Right ventricle myocardium inferior (tissue), 1 donor: Measurements from ENCODE around the gene CNOT11. TPM values are rescaled to one million over a fixed set of nuclear protein-coding genes. Genes with fewer than 3 reads are reported as not detected.
A peak's percentile ranks its signal among the peaks of the same experiment; 100 is the strongest.
"Not testable (repeated sequence)": the region's sequence is repeated elsewhere in the genome, so short reads cannot be mapped to it uniquely, and the experiment has no call there.

Experiments
- ATAC-seq: fragments of 200-7000 bp; cut with Tn5 transposase; one replicate; pipeline ENCODE4 v1.9.1; 2020; ENCODE audit warnings: mild to moderate bottlenecking, moderate library complexity
- DNase-seq: peaks from one replicate; pipeline ENCODE4 v3.0.0; 2021; ENCODE audit errors: missing footprints
- intact Hi-C: fragments of 100-400 bp; cut with DNase I; formaldehyde crosslinking; loops from one replicate; pipeline ENCODE4 v1.11.0; 2022
- long read RNA-seq: library from polyadenylated mRNA; unstranded; transcript quantifications from one replicate; pipeline ENCODE4 v2.0.0, GENCODE V29; 2021
- total RNA-seq: library from RNA; stranded (reverse); fragmentation: NEBNext Ultra II Directional; extraction: Animal tissue kit (Norgen Biotek cat#: 25700); gene quantifications from one replicate; pipeline ENCODE4 v1.2.1, GENCODE V29; 2021
- donor health status: DM: no; HTN: yes; CAD: no; lungs with severe emphysema.

Gene CNOT11
- 39.0 TPM for total RNA-seq
- long read RNA-seq, transcript CNOT11-201 (7 exons, 2,599 nt): major isoform, 48 of 62 reads
- long read RNA-seq, partial matches to known transcripts: 5 of 62 reads
- long read RNA-seq, other reads (novel, unspliced or antisense): 9 of 62 reads

GRCh38 chr2:101252408-101253012 lies at the start of gene CNOT11:
Gene CNOT11, plus strand, starts transcription at chr2:101252886. Its CDS starts 79 bp downstream, at chr2:101252965.
- intact Hi-C loops: loop anchor here (5.0 kb wide), 1 partner anchor 55 kb away; the partner anchor contains the start of gene RNF149
- DNase-seq: peak; percentile 99
- ATAC-seq: peak; percentile 96

GRCh38 chr2:101204400-101205115 lies 48.1 kb upstream of the CNOT11 start:
- intact Hi-C loops: loop anchor here (2.0 kb wide), 1 partner anchor 192 kb away; no protein-coding TSS in a partner anchor
- DNase-seq: no peak
- ATAC-seq: no peak

- ATAC-seq: peak; percentile 87
- intact Hi-C loops: loop anchor here (2.0 kb wide), 1 partner anchor 193 kb away; no protein-coding TSS in a partner anchor
- no peak for DNase-seq
Observed at GRCh38 chr2:101205521-101206479, 46.9 kb upstream of the CNOT11 start.

GRCh38 chr2:101208830-101209229 lies 43.9 kb upstream of the CNOT11 start:
- DNase-seq (no peak), ATAC-seq (no peak)
- intact Hi-C loops: no loop called here

GRCh38 chr2:101219246-101219645 lies 33.4 kb upstream of the CNOT11 start:
- DNase-seq: no peak
- intact Hi-C loops: no loop called here
- no peak for ATAC-seq

- ATAC-seq, DNase-seq, intact Hi-C loops: not testable (repeated sequence)
Observed at GRCh38 chr2:101220091-101220490, 32.6 kb upstream of the CNOT11 start.

GRCh38 chr2:101223814-101224231 lies 28.9 kb upstream of the CNOT11 start:
- DNase-seq (no peak), ATAC-seq (no peak)
- intact Hi-C loops: no loop called here

- ATAC-seq (no peak), DNase-seq (no peak)
- intact Hi-C loops: no loop called here
Observed at GRCh38 chr2:101230541-101231001, 22.1 kb upstream of the CNOT11 start.

- DNase-seq (no peak), ATAC-seq (no peak)
- intact Hi-C loops: no loop called here
Observed at GRCh38 chr2:101231240-101231639, 21.4 kb upstream of the CNOT11 start.

GRCh38 chr2:101231937-101232730 lies 20.6 kb upstream of the CNOT11 start:
- intact Hi-C loops: no loop called here
- DNase-seq (no peak), ATAC-seq (no peak)

GRCh38 chr2:101232770-101233169 lies 19.9 kb upstream of the CNOT11 start:
- DNase-seq: no peak
- intact Hi-C loops: no loop called here
- ATAC-seq: no peak

GRCh38 chr2:101234169-101234938 lies 18.3 kb upstream of the CNOT11 start:
- no peak for ATAC-seq
- intact Hi-C loops: no loop called here
- DNase-seq: no peak

- DNase-seq, ATAC-seq, intact Hi-C loops: not testable (repeated sequence)
Observed at GRCh38 chr2:101235956-101236355, 16.7 kb upstream of the CNOT11 start.

GRCh38 chr2:101237944-101238343 lies 14.7 kb upstream of the CNOT11 start:
- ATAC-seq, intact Hi-C loops, DNase-seq: not testable (repeated sequence)

- DNase-seq: no peak
- no peak for ATAC-seq
- intact Hi-C loops: no loop called here
Observed at GRCh38 chr2:101238930-101239759, 13.5 kb upstream of the CNOT11 start.

- intact Hi-C loops, DNase-seq, ATAC-seq: not testable (repeated sequence)
Observed at GRCh38 chr2:101239760-101240118, 12.9 kb upstream of the CNOT11 start.
